Lower lobe of right lung (tissue), 2 donors: ENCODE data around the gene OMP. TPM values are rescaled to one million over a fixed set of nuclear protein-coding genes. Genes with fewer than 3 reads are reported as not detected.
A peak's percentile ranks its signal among the peaks of the same experiment; 100 is the strongest.

ENCODE experiments used
- ATAC-seq, 2 donors: fragments of 200-7000 bp; cut with Tn5 transposase; one replicate each; pipeline ENCODE4 v1.9.1; 2020 to 2022; ENCODE audit warnings: mild to moderate bottlenecking in 2 of 2, moderate library complexity in 2 of 2
- DNase-seq: peaks from one replicate; pipeline ENCODE4 v3.0.0-alpha.2; 2020
- H3K27ac ChIP-seq: fragments of 200-600 bp; one replicate; pipeline ENCODE4 v1.8.0; 2022
- H3K27me3 ChIP-seq: fragments of 200-600 bp; one replicate; pipeline ENCODE4 v1.8.0; 2022; ENCODE audit warnings: low read depth
- H3K36me3 ChIP-seq: fragments of 200-600 bp; one replicate; pipeline ENCODE4 v1.8.0; 2022; ENCODE audit warnings: mild to moderate bottlenecking
- H3K4me1 ChIP-seq: fragments of 200-600 bp; one replicate; pipeline ENCODE4 v1.8.0; 2022
- H3K4me3 ChIP-seq: fragments of 200-600 bp; one replicate; pipeline ENCODE4 v1.8.0; 2022; ENCODE audit warnings: mild to moderate bottlenecking
- H3K9me3 ChIP-seq: fragments of 200-600 bp; one replicate; pipeline ENCODE4 v1.8.0; 2022
- intact Hi-C: fragments of 100-400 bp; cut with DNase I; formaldehyde crosslinking; loops from one replicate; pipeline ENCODE4 v1.11.0; 2022
- total RNA-seq: library from RNA; stranded (reverse); fragmentation: NEBNext Ultra II Directional; extraction: Animal tissue kit (Norgen Biotek cat#: 25700); gene quantifications from one replicate; pipeline ENCODE4 v1.2.1, GENCODE V29; 2021
- TF ChIP-seq, protein P1 (sequence below): fragments of 200-600 bp; IDR thresholded peaks from one replicate; pipeline ENCODE4 v1.8.0; 2022; ENCODE audit warnings: antibody characterized with exemption, mild to moderate bottlenecking
- donor health status: DM: no; HTN: yes; CAD: no; lungs with severe emphysema.

Gene OMP
- total RNA-seq, 1 donor from 2014 or later = not detected

GRCh38 chr11:77081381-77081851, 21.2 kb upstream of the OMP start:
- no peaks in the 10 kb centered on the region for H3K36me3 ChIP-seq
- DNase-seq (peak; percentile 36), ATAC-seq (no peak)
- no peak overlapping the region for H3K27ac ChIP-seq
- no peak overlapping the region for H3K4me3 ChIP-seq
- intact Hi-C loops = no loop called here
- H3K9me3 ChIP-seq = no peaks in the 10 kb centered on the region
- no peaks in the 10 kb centered on the region for H3K27me3 ChIP-seq
- TF ChIP-seq, protein P1, sequence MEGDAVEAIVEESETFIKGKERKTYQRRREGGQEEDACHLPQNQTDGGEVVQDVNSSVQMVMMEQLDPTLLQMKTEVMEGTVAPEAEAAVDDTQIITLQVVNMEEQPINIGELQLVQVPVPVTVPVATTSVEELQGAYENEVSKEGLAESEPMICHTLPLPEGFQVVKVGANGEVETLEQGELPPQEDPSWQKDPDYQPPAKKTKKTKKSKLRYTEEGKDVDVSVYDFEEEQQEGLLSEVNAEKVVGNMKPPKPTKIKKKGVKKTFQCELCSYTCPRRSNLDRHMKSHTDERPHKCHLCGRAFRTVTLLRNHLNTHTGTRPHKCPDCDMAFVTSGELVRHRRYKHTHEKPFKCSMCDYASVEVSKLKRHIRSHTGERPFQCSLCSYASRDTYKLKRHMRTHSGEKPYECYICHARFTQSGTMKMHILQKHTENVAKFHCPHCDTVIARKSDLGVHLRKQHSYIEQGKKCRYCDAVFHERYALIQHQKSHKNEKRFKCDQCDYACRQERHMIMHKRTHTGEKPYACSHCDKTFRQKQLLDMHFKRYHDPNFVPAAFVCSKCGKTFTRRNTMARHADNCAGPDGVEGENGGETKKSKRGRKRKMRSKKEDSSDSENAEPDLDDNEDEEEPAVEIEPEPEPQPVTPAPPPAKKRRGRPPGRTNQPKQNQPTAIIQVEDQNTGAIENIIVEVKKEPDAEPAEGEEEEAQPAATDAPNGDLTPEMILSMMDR = no peak
- H3K4me1 ChIP-seq = peaks cover 16% of the 10 kb centered on the region

GRCh38 chr11:77081976-77082836, 20.4 kb upstream of the OMP start:
- H3K4me3 ChIP-seq = no peak overlapping the region
- intact Hi-C loops = no loop called here
- H3K9me3 ChIP-seq = no peaks in the 10 kb centered on the region
- H3K27ac ChIP-seq = peak overlapping the region; percentile 65
- ATAC-seq = peak in 1 of 2 donors; percentile 29
- no peaks in the 10 kb centered on the region for H3K27me3 ChIP-seq
- DNase-seq = peak; percentile 39
- no peaks in the 10 kb centered on the region for H3K36me3 ChIP-seq
- H3K4me1 ChIP-seq = peaks cover 16% of the 10 kb centered on the region
- TF ChIP-seq, protein P1 = no peak

DNA sequence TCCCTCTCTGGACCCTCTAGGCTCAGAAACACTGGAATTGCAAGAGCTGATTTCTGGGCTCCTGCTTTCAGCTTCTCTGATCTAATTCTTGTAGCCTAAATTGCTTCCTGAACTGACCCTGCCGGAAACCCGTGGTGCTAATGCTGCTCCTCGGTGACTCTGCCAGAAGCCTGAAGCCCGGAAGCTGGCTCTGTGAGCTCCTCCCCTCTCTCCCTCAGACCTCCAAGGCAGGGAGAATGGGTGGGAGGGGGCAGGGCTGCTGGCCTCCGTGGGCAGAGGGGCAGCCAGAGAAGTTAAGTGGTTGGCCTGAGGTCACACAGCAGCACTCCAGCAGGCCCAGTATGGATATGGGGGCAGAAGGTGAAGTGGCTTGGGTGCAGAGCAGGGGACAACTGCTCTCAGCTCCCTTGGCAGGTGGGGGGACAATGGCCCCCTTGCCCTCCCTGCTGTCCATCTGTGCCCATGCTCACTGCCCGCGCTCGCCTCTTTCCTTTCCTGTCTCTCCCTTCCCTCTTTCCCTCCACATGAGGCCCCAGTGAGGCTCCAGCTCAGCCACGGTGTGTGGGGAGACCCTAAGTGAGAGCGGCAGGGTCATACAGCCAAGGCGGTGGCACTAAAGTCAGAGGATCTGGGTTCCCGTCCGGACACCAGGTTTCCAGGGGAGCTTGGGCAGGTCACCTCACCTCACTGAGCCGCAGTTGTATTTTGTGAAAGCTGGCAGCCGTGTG, 19.6 kb upstream of the OMP start:
- TF ChIP-seq, protein P1 = no peak
- H3K4me3 ChIP-seq = no peak overlapping the region

GRCh38 chr11:77083566-77084245, 18.9 kb upstream of the OMP start:
- Histone ChIP-seq H3K27me3 (no peaks in the 10 kb centered on the region), H3K36me3 (no peaks in the 10 kb centered on the region), H3K4me3 (no peak overlapping the region), H3K4me1 (peaks cover 16% of the 10 kb centered on the region), H3K27ac (peak overlapping the region; percentile 65), H3K9me3 (no peaks in the 10 kb centered on the region)
- intact Hi-C loops = no loop called here
- no peak for ATAC-seq
- TF ChIP-seq, protein P1 = no peak
- no peak for DNase-seq

More for the DNA sequence above, 19.6 kb upstream of the OMP start:
- ATAC-seq = peak; percentile 34 to 47
- H3K27me3 ChIP-seq = no peaks in the 10 kb centered on the region
- peak; percentile 56 for DNase-seq
- no peaks in the 10 kb centered on the region for H3K9me3 ChIP-seq
- no peaks in the 10 kb centered on the region for H3K36me3 ChIP-seq
- peak overlapping the region; percentile 65 for H3K27ac ChIP-seq
- peaks cover 16% of the 10 kb centered on the region for H3K4me1 ChIP-seq
- intact Hi-C loops = no loop called here

GRCh38 chr11:77084581-77085191, 18.0 kb upstream of the OMP start:
- no peak overlapping the region for H3K4me3 ChIP-seq
- DNase-seq (peak; percentile 36), ATAC-seq (no peak)
- peaks cover 16% of the 10 kb centered on the region for H3K4me1 ChIP-seq
- intact Hi-C loops = no loop called here
- TF ChIP-seq, protein P1 = no peak
- no peaks in the 10 kb centered on the region for H3K36me3 ChIP-seq
- H3K27me3 ChIP-seq = no peaks in the 10 kb centered on the region
- no peak overlapping the region for H3K27ac ChIP-seq
- H3K9me3 ChIP-seq = no peaks in the 10 kb centered on the region
